ENCODE data around the gene WAC.
"Not testable (repeated sequence)": the region's sequence is repeated elsewhere in the genome, so short reads cannot be mapped to it uniquely, and the experiment has no call there.

DNA sequence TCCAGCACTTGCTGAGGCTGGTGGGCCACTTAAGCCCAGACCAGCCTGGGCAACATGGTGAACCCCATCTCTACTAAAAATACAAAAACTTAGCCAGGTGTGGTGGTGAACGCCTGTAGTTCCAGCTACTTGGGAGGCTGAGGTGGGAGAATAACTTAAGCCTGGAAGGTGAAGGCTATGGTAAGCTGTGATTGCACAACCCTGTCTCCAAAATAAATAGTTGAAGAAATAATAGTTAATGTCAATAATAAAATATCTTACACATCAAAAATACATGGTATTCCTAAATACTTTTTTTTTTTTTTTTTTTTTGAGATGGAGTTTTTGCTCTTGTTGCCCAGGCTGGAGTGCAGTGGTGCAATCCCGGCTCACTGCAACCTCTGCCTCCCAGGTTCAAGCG is 76.7 kb downstream of the WAC start:
- not testable (repeated sequence) for TF ChIP-seq SUZ12 (IDR thresholded peaks at IDR 0.05); TARDBP (IDR thresholded peaks at IDR 0.05); SP1 (IDR thresholded peaks at IDR 0.05); ELF4 (IDR thresholded peaks at IDR 0.05); CTBP1 (IDR thresholded peaks at IDR 0.05; ENCODE audit: borderline replicate concordance); PKNOX1 (IDR thresholded peaks at IDR 0.05); NFRKB (IDR thresholded peaks at IDR 0.05); FOXA1 (IDR thresholded peaks at IDR 0.05); BHLHE40 (IDR thresholded peaks at IDR 0.05; ENCODE audit: borderline replicate concordance); FOXM1 (IDR thresholded peaks at IDR 0.05; ENCODE audit: borderline replicate concordance); HDGF (IDR thresholded peaks at IDR 0.05; ENCODE audit: borderline replicate concordance); FOXK2 (IDR thresholded peaks at IDR 0.05); LEF1 (IDR thresholded peaks at IDR 0.05; ENCODE audit: borderline replicate concordance)
